Smooth muscle cell (in vitro differentiated cells): ENCODE results near the gene OTUD5. TPM values are rescaled to one million over a fixed set of nuclear protein-coding genes. Genes with fewer than 3 reads are reported as not detected.

Source experiments
- DNase-seq: peaks from one replicate; lab custom pipeline; 2025; ENCODE audit not compliant: unreplicated experiment; lab: John Stamatoyannopoulos, UW
- H2AFZ ChIP-seq: fragments of 200-600 bp; sonication (generic); 2 replicates; pipeline ENCODE4 v1.6.0; 2016; ENCODE audit warnings: antibody characterized with exemption, low read depth, mild to moderate bottlenecking
- H3F3A ChIP-seq: fragments of 200-600 bp; sonication (generic); 2 replicates; pipeline ENCODE4 v1.6.0; 2017; ENCODE audit warnings: antibody characterized with exemption, low read depth
- H3K27ac ChIP-seq: fragments of 200-600 bp; sonication (generic); 2 replicates; pipeline ENCODE4 v1.5.1; 2016; ENCODE audit warnings: low read depth, mild to moderate bottlenecking
- H3K27me3 ChIP-seq: fragments of 200-600 bp; sonication (generic); 2 replicates; pipeline ENCODE4 v1.6.1; 2016; ENCODE audit warnings: low read depth, mild to moderate bottlenecking
- H3K36me3 ChIP-seq: fragments of 200-600 bp; sonication (generic); 2 replicates; pipeline ENCODE4 v1.5.1; 2016; ENCODE audit warnings: low read depth
- H3K4me1 ChIP-seq: fragments of 200-600 bp; sonication (generic); 2 replicates; pipeline ENCODE4 v1.5.1; 2016; ENCODE audit warnings: low read depth
- H3K4me2 ChIP-seq: fragments of 200-600 bp; sonication (generic); 2 replicates; pipeline ENCODE4 v1.6.0; 2016; ENCODE audit warnings: mild to moderate bottlenecking
- H3K4me3 ChIP-seq: fragments of 200-600 bp; sonication (generic); 2 replicates; pipeline ENCODE4 v1.5.1; 2016; ENCODE audit warnings: mild to moderate bottlenecking
- H3K79me2 ChIP-seq: fragments of 200-600 bp; sonication (generic); 2 replicates; pipeline ENCODE4 v1.6.0; 2016; ENCODE audit warnings: low read depth, mild to moderate bottlenecking
- H3K9ac ChIP-seq: fragments of 200-600 bp; sonication (generic); 2 replicates; pipeline ENCODE4 v1.6.0; 2016; ENCODE audit warnings: low read depth
- H3K9me3 ChIP-seq: fragments of 200-600 bp; sonication (generic); replicated peaks from 2 replicates; pipeline ENCODE4 v1.5.1; 2016; ENCODE audit warnings: low read depth
- H4K20me1 ChIP-seq: fragments of 200-600 bp; sonication (generic); 2 replicates; pipeline ENCODE4 v1.6.0; 2016; ENCODE audit warnings: low read depth
- CTCF ChIP-seq: fragments of 200-600 bp; sonication (generic); IDR thresholded peaks from 2 replicates; pipeline ENCODE4 v1.5.1; 2017; ENCODE audit warnings: borderline replicate concordance, mild to moderate bottlenecking, antibody characterized with exemption; ENCODE audit not compliant: insufficient read depth, poor library complexity, severe bottlenecking
- WGBS: methylation state at CpG from one replicate; pipeline ENCODE4 v1.1.7; 2016; ENCODE audit warnings: low lambda C conversion rate; 5-methylcytosine and 5-hydroxymethylcytosine counted together
- polyA plus RNA-seq: library from polyadenylated mRNA; unstranded; fragments of >200 nt; fragmentation: Nextera tagmentation; extraction: Ambion mirVana; gene quantifications from 2 replicates; pipeline ENCODE4 v1.2.1, GENCODE V29; 2016
- total RNA-seq: library from RNA; depleted of rRNA; stranded (reverse); fragments of >200 nt; gene quantifications from 2 replicates; pipeline ENCODE4 v1.2.3, GENCODE V29; 2014

The OTUD5 gene
- total and polyA plus RNA-seq, 2 experiments from 2014 or later, result 30.7 to 55.1 TPM

GRCh38 chrX:49001521-49002090 lies 44.2 kb upstream of the OTUD5 start:
- H2AFZ ChIP-seq, result peak overlapping the region; percentile 94
- WGBS, result 42% methylated on average over 17 of the region's 17 CpGs
- H3K27me3 ChIP-seq, result no peaks in the 10 kb centered on the region
- H3K4me1 ChIP-seq, result no peaks in the 10 kb centered on the region
- H3K9ac ChIP-seq, result peak overlapping the region; percentile 99
- H3K9me3 ChIP-seq, result no peaks in the 10 kb centered on the region
- peak overlapping the region; percentile 79 for H3K4me3 ChIP-seq
- no peak overlapping the region for H3K27ac ChIP-seq
- H3K36me3 ChIP-seq, result peaks cover 3% of the 10 kb centered on the region
- peaks cover 8% of the 10 kb centered on the region for H4K20me1 ChIP-seq
- H3F3A ChIP-seq, result no peaks in the 10 kb centered on the region
- TF ChIP-seq CTCF, result no peak
- no peak for DNase-seq
- H3K4me2 ChIP-seq, result peak overlapping the region; percentile 91
- H3K79me2 ChIP-seq, result peaks cover 14% of the 10 kb centered on the region

GRCh38 chrX:49000636-49001035 lies 43.2 kb upstream of the OTUD5 start:
- Histone ChIP-seq H3K9me3 (no peaks in the 10 kb centered on the region), H3F3A (no peaks in the 10 kb centered on the region), H3K4me1 (no peaks in the 10 kb centered on the region), H3K27me3 (no peaks in the 10 kb centered on the region), H3K27ac (no peak overlapping the region), H3K4me2 (no peak overlapping the region), H4K20me1 (peaks cover 10% of the 10 kb centered on the region), H2AFZ (no peak overlapping the region), H3K79me2 (peaks cover 14% of the 10 kb centered on the region), H3K4me3 (no peak overlapping the region), H3K36me3 (peaks cover 3% of the 10 kb centered on the region), H3K9ac (no peak overlapping the region)
- 80% methylated on average over 4 of the region's 4 CpGs for WGBS
- TF ChIP-seq CTCF, result no peak
- DNase-seq, result no peak

GRCh38 chrX:48999030-48999429 lies 41.6 kb upstream of the OTUD5 start:
- Histone ChIP-seq H3K27me3 (no peaks in the 10 kb centered on the region), H3K36me3 (peaks cover 3% of the 10 kb centered on the region), H3K9ac (no peak overlapping the region), H3K9me3 (no peaks in the 10 kb centered on the region), H3F3A (no peaks in the 10 kb centered on the region), H3K79me2 (peaks cover 14% of the 10 kb centered on the region), H3K4me2 (no peak overlapping the region), H3K27ac (no peak overlapping the region), H3K4me1 (no peaks in the 10 kb centered on the region), H3K4me3 (no peak overlapping the region), H2AFZ (no peak overlapping the region), H4K20me1 (peaks cover 10% of the 10 kb centered on the region)
- TF ChIP-seq CTCF, result no peak
- no peak for DNase-seq
- WGBS, result 85% methylated on average over 5 of the region's 5 CpGs

- no peak overlapping the region for H3K9ac ChIP-seq
- no peak for TF ChIP-seq CTCF
- H3K9me3 ChIP-seq, result no peaks in the 10 kb centered on the region
- H3F3A ChIP-seq, result no peaks in the 10 kb centered on the region
- peaks cover 3% of the 10 kb centered on the region for H3K36me3 ChIP-seq
- H3K4me3 ChIP-seq, result no peak overlapping the region
- no peak overlapping the region for H2AFZ ChIP-seq
- 78% methylated on average over 4 of the region's 4 CpGs for WGBS
- peaks cover 14% of the 10 kb centered on the region for H3K79me2 ChIP-seq
- no peaks in the 10 kb centered on the region for H3K27me3 ChIP-seq
- H3K4me1 ChIP-seq, result no peaks in the 10 kb centered on the region
- no peak for DNase-seq
- H3K27ac ChIP-seq, result no peak overlapping the region
- H4K20me1 ChIP-seq, result peaks cover 10% of the 10 kb centered on the region
- H3K4me2 ChIP-seq, result no peak overlapping the region
These were observed 41.0 kb upstream of the OTUD5 start for GRCh38 chrX:48998391-48998790.
